WERI-Rb-1 (cell line): ENCODE data around the gene TPMT.

Source experiments
- DNase-seq: peaks from one replicate; pipeline ENCODE4 v3.0.0-alpha.2; 2020
- H3K27ac ChIP-seq: fragments of 250-450 bp; sonication (Bioruptor Pico); 2 replicates; pipeline ENCODE4 v1.5.1; 2020; ENCODE audit warnings: mild to moderate bottlenecking, moderate library complexity
- H3K27me3 ChIP-seq: fragments of 250-450 bp; sonication (Bioruptor Pico); 2 replicates; pipeline ENCODE4 v1.5.1; 2021; ENCODE audit warnings: mild to moderate bottlenecking, low read depth, moderate library complexity; ENCODE audit not compliant: insufficient read depth, severe bottlenecking
- H3K36me3 ChIP-seq: fragments of 250-450 bp; sonication (Bioruptor Pico); 2 replicates; pipeline ENCODE4 v1.5.1; 2020; ENCODE audit warnings: mild to moderate bottlenecking, moderate library complexity
- H3K4me3 ChIP-seq: 2 replicates; pipeline ENCODE4 v1.5.1; 2011; ENCODE audit warnings: low read depth, mild to moderate bottlenecking, control low read depth, low read length
- H3K9me3 ChIP-seq: fragments of 250-450 bp; sonication (Bioruptor Pico); 2 replicates; pipeline ENCODE4 v1.5.1; 2021; ENCODE audit warnings: mild to moderate bottlenecking, moderate library complexity; ENCODE audit not compliant: severe bottlenecking
- TF ChIP-seq, protein P1 (sequence below): IDR thresholded peaks from 2 replicates; pipeline ENCODE4 v1.5.1; 2011; ENCODE audit warnings: low read depth, mild to moderate bottlenecking, control low read depth, inconsistent platforms, low read length

Gene TPMT

GRCh38 chr6:18081025-18081668 is 73.7 kb downstream of the TPMT start:
- Histone ChIP-seq H3K4me3 (no peak overlapping the region), H3K9me3 (peaks cover 3% of the 10 kb centered on the region), H3K27me3 (no peaks in the 10 kb centered on the region), H3K36me3 (no peaks in the 10 kb centered on the region), H3K27ac (no peak overlapping the region)
- DNase-seq = no peak
- TF ChIP-seq, protein P1, sequence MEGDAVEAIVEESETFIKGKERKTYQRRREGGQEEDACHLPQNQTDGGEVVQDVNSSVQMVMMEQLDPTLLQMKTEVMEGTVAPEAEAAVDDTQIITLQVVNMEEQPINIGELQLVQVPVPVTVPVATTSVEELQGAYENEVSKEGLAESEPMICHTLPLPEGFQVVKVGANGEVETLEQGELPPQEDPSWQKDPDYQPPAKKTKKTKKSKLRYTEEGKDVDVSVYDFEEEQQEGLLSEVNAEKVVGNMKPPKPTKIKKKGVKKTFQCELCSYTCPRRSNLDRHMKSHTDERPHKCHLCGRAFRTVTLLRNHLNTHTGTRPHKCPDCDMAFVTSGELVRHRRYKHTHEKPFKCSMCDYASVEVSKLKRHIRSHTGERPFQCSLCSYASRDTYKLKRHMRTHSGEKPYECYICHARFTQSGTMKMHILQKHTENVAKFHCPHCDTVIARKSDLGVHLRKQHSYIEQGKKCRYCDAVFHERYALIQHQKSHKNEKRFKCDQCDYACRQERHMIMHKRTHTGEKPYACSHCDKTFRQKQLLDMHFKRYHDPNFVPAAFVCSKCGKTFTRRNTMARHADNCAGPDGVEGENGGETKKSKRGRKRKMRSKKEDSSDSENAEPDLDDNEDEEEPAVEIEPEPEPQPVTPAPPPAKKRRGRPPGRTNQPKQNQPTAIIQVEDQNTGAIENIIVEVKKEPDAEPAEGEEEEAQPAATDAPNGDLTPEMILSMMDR = no peak

GRCh38 chr6:18080544-18080943 is 74.3 kb downstream of the TPMT start:
- Histone ChIP-seq H3K9me3 (peaks cover 3% of the 10 kb centered on the region), H3K4me3 (no peak overlapping the region), H3K36me3 (no peaks in the 10 kb centered on the region), H3K27me3 (no peaks in the 10 kb centered on the region), H3K27ac (no peak overlapping the region)
- TF ChIP-seq, protein P1 = no peak
- no peak for DNase-seq

DNA sequence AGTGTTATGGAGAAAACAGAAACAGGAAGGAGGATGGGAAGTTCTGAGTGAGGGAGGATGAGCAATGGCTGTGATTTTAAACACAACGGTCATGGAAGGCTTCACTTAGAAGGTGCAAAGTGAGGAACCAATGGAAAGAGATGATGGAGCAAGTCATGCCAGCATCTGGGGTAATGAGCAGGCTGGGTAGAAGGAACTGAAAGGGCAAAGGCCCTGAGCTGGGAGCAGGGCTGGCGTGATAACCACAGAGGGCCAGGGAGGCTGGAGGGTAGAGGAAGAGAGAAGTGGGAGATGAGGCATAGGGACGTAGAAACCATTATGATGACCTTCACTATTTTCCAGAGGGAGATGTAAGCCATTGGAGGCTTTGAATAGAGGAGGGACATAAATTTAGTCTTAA is 76.0 kb downstream of the TPMT start:
- Histone ChIP-seq H3K4me3 (no peak overlapping the region), H3K27me3 (no peaks in the 10 kb centered on the region), H3K27ac (no peak overlapping the region), H3K9me3 (peaks cover 2% of the 10 kb centered on the region), H3K36me3 (no peaks in the 10 kb centered on the region)
- TF ChIP-seq, protein P1 = no peak
- no peak for DNase-seq
